Hematopoietic multipotent progenitor cell treated with erythropoietin and hydrocortisone succinate and interleukin-3 and kit ligand, for 15 days (in vitro differentiated cells): ENCODE measurements around the gene LRFN4.

Source experiments
- DNase-seq: peaks from one replicate; pipeline ENCODE4 v3.0.0-alpha.2; 2015; ENCODE audit warnings: low spot score

The LRFN4 gene

GRCh38 chr11:66858186-66858938 is 1.5 kb downstream of the LRFN4 start:
- no peak for DNase-seq

- DNase-seq, result no peak
These were observed 2.2 kb downstream of the LRFN4 start for GRCh38 chr11:66858939-66859685.

- no peak for DNase-seq
These were observed 3.0 kb downstream of the LRFN4 start for GRCh38 chr11:66859686-66860448.

GRCh38 chr11:66860449-66860831 is 3.6 kb downstream of the LRFN4 start:
- no peak for DNase-seq

- no peak for DNase-seq
These were observed 4.3 kb downstream of the LRFN4 start for GRCh38 chr11:66861038-66861773.

- no peak for DNase-seq
These were observed 5.1 kb downstream of the LRFN4 start for GRCh38 chr11:66861774-66862558.

DNA sequence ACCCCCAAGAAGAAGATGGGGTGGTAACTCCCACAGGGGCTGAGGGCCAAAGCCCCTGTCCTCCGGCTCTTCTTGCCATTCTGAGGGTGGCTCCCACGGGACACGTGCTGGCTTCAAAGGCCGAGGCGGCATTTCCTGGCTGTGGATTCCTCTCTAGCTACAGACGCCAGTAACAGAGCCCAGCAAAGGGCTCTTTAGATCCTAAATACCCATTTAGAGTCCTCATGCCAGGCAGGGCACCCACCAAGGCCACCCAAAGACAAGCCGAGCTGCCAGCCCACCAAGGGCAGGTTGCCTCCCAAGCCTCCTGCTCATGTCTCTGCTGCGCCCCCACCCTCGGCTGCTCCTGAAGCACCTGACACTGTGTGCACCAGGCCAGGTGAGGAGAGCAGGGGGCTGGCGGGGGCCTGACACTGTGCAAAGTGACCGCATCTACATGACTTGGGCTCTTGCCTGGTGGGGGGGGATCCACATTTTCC is 5.7 kb downstream of the LRFN4 start:
- no peak for DNase-seq

GRCh38 chr11:66863428-66864125 is 6.7 kb downstream of the LRFN4 start:
- DNase-seq, result no peak

GRCh38 chr11:66864172-66864901 is 7.5 kb downstream of the LRFN4 start:
- DNase-seq, result no peak

DNA sequence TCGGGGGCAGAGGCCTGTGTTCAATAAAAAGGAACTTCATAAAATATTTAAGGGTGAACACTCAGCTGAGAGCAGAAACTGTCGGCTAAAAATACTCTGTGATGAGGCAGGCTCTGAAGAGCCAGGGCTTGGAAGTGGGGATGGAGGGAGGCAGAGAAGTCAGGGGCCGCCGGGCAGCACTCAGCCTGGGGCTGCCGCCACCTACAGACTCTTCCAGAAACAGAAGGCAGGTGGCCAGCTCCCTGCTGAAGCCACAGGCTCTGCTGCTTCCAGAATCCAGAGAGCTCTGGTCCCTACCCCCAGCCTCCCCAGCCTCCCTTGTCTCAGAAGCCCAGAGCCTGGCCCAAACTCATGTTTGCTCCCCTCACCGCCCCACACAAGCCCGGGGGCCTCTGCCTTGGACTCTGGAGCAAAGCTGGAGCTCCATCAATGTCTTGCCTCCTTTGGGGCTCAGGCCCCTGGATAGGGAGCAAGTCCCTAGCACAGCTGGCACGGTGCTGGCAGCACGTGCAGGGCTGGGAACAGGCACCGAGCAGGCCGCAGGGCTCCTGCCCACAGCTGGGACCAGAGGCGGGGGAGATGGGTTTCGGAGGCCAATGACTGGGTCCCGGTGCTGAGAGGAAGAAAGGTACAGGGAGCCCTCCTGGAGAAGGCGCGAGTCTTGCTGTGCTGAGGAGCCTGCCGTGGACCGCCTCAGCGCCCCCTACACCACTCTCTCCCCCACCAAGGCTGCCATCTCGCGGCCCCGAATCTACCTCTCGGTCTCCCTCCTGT is 8.2 kb downstream of the LRFN4 start:
- no peak for DNase-seq

DNA sequence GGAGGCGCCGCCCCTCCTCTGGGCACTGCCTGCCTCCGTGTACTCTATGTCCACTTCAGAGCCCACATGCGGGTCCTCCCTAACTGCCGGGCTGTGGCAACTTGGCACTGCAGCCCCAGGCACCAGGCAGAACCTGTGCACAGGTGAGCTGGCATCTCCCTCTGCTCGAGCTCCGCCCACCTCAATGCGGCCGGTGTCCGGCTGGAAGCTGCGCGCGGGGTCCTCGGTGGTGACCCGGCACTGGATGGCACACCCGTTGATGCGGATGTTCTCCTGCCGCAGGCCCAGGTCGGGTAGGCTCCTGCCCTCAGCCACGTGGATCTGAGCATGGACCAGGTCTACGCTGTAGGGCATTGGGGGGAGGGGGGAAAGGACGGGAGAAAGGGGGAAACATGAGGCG is 9.1 kb downstream of the LRFN4 start:
- DNase-seq, result no peak

GRCh38 chr11:66866511-66866986 is 9.7 kb downstream of the LRFN4 start:
- DNase-seq, result no peak

- no peak for DNase-seq
These were observed 10.7 kb downstream of the LRFN4 start for GRCh38 chr11:66867425-66868040.

- no peak for DNase-seq
These were observed 11.3 kb downstream of the LRFN4 start for GRCh38 chr11:66868082-66868725.

GRCh38 chr11:66868726-66869566 is 12.1 kb downstream of the LRFN4 start:
- peak; percentile 86 for DNase-seq

DNA sequence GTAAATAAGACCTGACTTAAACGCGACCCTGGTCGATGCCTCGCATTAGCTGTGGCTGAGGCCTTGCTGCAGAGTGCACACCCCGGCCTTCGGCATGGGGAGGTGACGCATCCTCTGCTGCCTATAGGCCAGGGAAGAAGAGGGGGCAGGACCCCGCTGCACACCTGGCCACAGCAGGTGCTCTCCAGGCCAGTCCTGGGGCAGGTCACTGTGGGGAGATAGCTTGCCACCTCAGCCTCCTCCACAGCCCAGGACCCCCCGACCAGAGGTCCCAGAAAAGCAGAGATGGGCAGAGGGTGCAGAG is 12.7 kb downstream of the LRFN4 start:
- DNase-seq, result no peak

- no peak for DNase-seq
These were observed 13.3 kb downstream of the LRFN4 start for GRCh38 chr11:66870131-66870530.
